HCT116 (cell line): Measurements from ENCODE around the gene AGBL3. TPM values are rescaled to one million over a fixed set of nuclear protein-coding genes. Genes with fewer than 3 reads are reported as not detected.

Source experiments
- ATAC-seq: fragments of 200-7000 bp; cut with Tn5 transposase; 2 replicates; pipeline ENCODE4 v1.9.1; 2020; ENCODE audit warnings: mild to moderate bottlenecking, moderate library complexity
- BruUV-seq: library from RNA; stranded (reverse); fragments of 400-500 nt; replicated peaks from 2 replicates; lab custom pipeline; 2021; lab: Mats Ljungman, UMichigan
- CTCF ChIA-PET: fragments of 300-600 bp; sonication (Branson Sonifier 250); formaldehyde crosslinking; loops from one replicate; lab custom pipeline; 2021; ENCODE audit warnings: antibody characterized with exemption; lab: Charles Lee
- POLR2A ChIA-PET: fragments of 300-600, 350-600 bp; sonication (Branson Sonifier 250); formaldehyde crosslinking; loops from one replicate; lab custom pipeline; 2021; ENCODE audit warnings: antibody characterized with exemption; lab: Charles Lee
- RAD21 ChIA-PET, 2 experiments: fragments of 300-600 bp; sonication (Branson Sonifier 250); formaldehyde crosslinking; loops; one replicate each; lab custom pipeline; 2023; ENCODE audit warnings: low total read pairs in 2 of 2; ENCODE audit not compliant: uncharacterized antibody in 2 of 2, unreplicated experiment in 2 of 2, low non-redundant PET in 1 of 2; lab: Charles Lee
- DNase-seq: peaks from one replicate; pipeline ENCODE4 v3.0.0-alpha.2; 2010; ENCODE audit warnings: low read depth, low spot score
- H2AFZ ChIP-seq: fragments of 200-600 bp; shearing (Covaris generic), sonication (generic); 2 replicates; pipeline ENCODE4 v1.6.1; 2017; ENCODE audit warnings: low read depth, mixed run types, mixed read lengths, antibody characterized with exemption, low read length; ENCODE audit not compliant: poor library complexity, severe bottlenecking
- H3K27ac ChIP-seq: 2 replicates; pipeline ENCODE4 v1.5.1; 2012; ENCODE audit warnings: low read depth, low read length
- H3K27me3 ChIP-seq: fragments of 200-600 bp; sonication (generic); 2 replicates; pipeline ENCODE4 v1.6.1; 2016; ENCODE audit warnings: mixed run types, low read length, mixed read lengths; ENCODE audit not compliant: insufficient read depth
- H3K36me3 ChIP-seq, 2 experiments: fragments of 200-500 bp in 1 of 2; fragments of 200-600 bp in 1 of 2; sonication (Bioruptor generic) in 1 of 2; sonication (generic) in 1 of 2; 2 replicates each; pipeline versions ENCODE4 v1.5.1 to v1.6.1; 2014 to 2016; ENCODE audit warnings: low read length in 2 of 2, inconsistent platforms in 1 of 2, mixed read lengths in 1 of 2, mixed run types in 1 of 2; ENCODE audit not compliant: insufficient read depth in 2 of 2, control insufficient read depth in 1 of 2
- H3K4me1 ChIP-seq, 2 experiments: fragments of 200-600 bp in 1 of 2; sonication (generic) in 1 of 2; 2 replicates each; pipeline versions ENCODE4 v1.5.1 to v1.6.1; 2012 to 2017; ENCODE audit warnings: low read length in 2 of 2, inconsistent platforms in 1 of 2, mild to moderate bottlenecking in 1 of 2, mixed read lengths in 1 of 2, mixed run types in 1 of 2, moderate library complexity in 1 of 2; ENCODE audit not compliant: insufficient read depth in 2 of 2, control insufficient read depth in 1 of 2
- H3K4me2 ChIP-seq: fragments of 200-600 bp; sonication (generic); 2 replicates; pipeline ENCODE4 v1.6.1; 2017; ENCODE audit warnings: mixed run types, low read length, mixed read lengths
- H3K4me3 ChIP-seq, 2 experiments: fragments of 200-600 bp in 1 of 2; sonication (generic) in 1 of 2; replicated peaks in 1 of 2; 2 replicates each; pipeline ENCODE4 v1.5.1; 2011 to 2016; ENCODE audit warnings: low read length in 2 of 2, control low read depth in 1 of 2, low read depth in 1 of 2, mild to moderate bottlenecking in 1 of 2, mixed read lengths in 1 of 2, mixed run types in 1 of 2
- H3K79me2 ChIP-seq: fragments of 200-600 bp; sonication (generic); 2 replicates; pipeline ENCODE4 v1.6.1; 2017; ENCODE audit warnings: mild to moderate bottlenecking, mixed run types, low read length, moderate library complexity, mixed read lengths; ENCODE audit not compliant: insufficient read depth
- H3K9ac ChIP-seq: fragments of 200-600 bp; sonication (generic); 2 replicates; pipeline ENCODE4 v1.6.1; 2016; ENCODE audit warnings: low read length, mixed read lengths
- H3K9me2 ChIP-seq: fragments of 200-600 bp; sonication (generic), shearing (Covaris generic); 2 replicates; pipeline ENCODE4 v1.6.1; 2017; ENCODE audit warnings: mixed run types, mild to moderate bottlenecking, moderate library complexity; ENCODE audit not compliant: insufficient read depth
- H3K9me3 ChIP-seq, 2 experiments: fragments of 200-500 bp in 1 of 2; fragments of 200-600 bp in 1 of 2; sonication (Bioruptor generic) in 1 of 2; sonication (generic) in 1 of 2; 2 replicates each; pipeline ENCODE4 v1.6.1; 2014 to 2017; ENCODE audit warnings: low read length in 2 of 2, mixed read lengths in 2 of 2, inconsistent platforms in 1 of 2, low read depth in 1 of 2, mild to moderate bottlenecking in 1 of 2, mixed run types in 1 of 2, moderate library complexity in 1 of 2; ENCODE audit not compliant: control insufficient read depth in 1 of 2, insufficient read depth in 1 of 2
- H4K20me1 ChIP-seq: fragments of 200-600 bp; sonication (generic), shearing (Covaris generic); 2 replicates; pipeline ENCODE4 v1.6.1; 2017; ENCODE audit warnings: mixed run types, mild to moderate bottlenecking, moderate library complexity; ENCODE audit not compliant: insufficient read depth
- CBX3 ChIP-seq: IDR thresholded peaks from 2 replicates; pipeline ENCODE4 v1.6.1; 2012; ENCODE audit warnings: low read depth
- ELF1 ChIP-seq: IDR thresholded peaks from 2 replicates; pipeline ENCODE4 v1.6.1; 2012; ENCODE audit warnings: low read depth, borderline replicate concordance
- EZH2 ChIP-seq: fragments of 200-600 bp; sonication (generic); IDR thresholded peaks from 2 replicates; pipeline ENCODE4 v1.6.1; 2017; ENCODE audit warnings: antibody characterized with exemption, mixed run types
- POLR2A ChIP-seq: IDR thresholded peaks from 2 replicates; pipeline ENCODE4 v1.7.0; 2011; ENCODE audit warnings: borderline replicate concordance; ENCODE audit not compliant: insufficient read depth, insufficient read length; ENCODE audit errors: extremely low read depth
- RAD21 ChIP-seq: IDR thresholded peaks from 2 replicates; pipeline ENCODE4 v1.6.1; 2012; ENCODE audit warnings: low read depth, mild to moderate bottlenecking
- ZNF274 ChIP-seq: fragments of 200-500 bp; sonication (Bioruptor generic); IDR thresholded peaks from 2 replicates; pipeline ENCODE4 v1.6.1; 2014; ENCODE audit warnings: mild to moderate bottlenecking, low read depth, low read length, inconsistent platforms
- intact Hi-C: fragments of 100-400 bp; cut with micrococcal nuclease; formaldehyde crosslinking; loops from 2 replicates; pipeline ENCODE4 v1.10.0; 2022
- total RNA-seq: library from RNA; stranded (reverse); gene quantifications from one replicate; pipeline ENCODE4 v1.2.1, GENCODE V29; 2021; ENCODE audit not compliant: unreplicated experiment

The AGBL3 gene
- total RNA-seq, 1 experiment from 2014 or later: 1.9 TPM

DNA sequence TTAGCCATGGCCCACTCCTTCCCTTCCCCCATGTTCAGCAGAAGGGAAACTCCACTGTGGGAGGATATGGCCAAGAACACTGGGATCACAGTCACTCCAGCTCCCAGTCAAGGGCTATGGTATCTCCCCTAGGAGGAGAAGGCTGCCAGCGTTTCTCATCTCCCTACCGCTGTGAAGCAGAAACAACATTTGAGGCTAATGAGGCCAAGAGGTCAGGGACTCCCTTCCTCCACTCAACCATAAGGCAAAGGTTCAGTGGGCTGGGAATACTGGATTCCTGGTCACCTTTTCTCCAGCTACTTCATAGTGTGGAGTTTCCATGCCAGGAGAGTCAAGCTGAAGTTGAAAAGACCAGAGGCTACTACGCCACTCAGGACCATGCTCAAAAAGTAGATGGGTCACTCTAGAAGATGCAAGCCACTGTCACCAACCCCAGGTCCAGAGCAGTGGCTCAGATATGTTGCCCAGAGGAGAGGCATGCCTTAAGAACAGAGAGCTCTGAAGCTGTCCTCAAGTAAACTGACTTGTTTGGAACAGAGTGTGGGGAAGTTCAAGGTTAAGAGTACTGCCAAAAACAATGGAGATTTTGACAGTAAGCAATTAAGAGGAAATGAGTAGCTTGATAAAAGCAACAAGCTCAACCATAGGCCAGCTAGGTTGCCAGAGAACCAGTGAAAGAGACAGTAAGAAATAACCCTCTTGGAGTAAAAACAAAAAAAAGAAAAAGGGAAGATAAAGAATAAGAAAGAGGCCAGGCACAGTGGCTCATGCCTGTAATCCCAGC is 157.8 kb downstream of the AGBL3 start:
- Histone ChIP-seq H3K9me2 (no peaks in the 10 kb centered on the region), H3K4me3 (no peak overlapping the region), H2AFZ (no peak overlapping the region), H4K20me1 (no peaks in the 10 kb centered on the region), H3K36me3 (no peaks in the 10 kb centered on the region), H3K4me2 (no peak overlapping the region), H3K4me1 (no peaks in the 10 kb centered on the region; a peak in 1 of 4 replicates), H3K27me3 (no peaks in the 10 kb centered on the region), H3K9me3 (no peaks in the 10 kb centered on the region), H3K9ac (no peak overlapping the region), H3K27ac (no peak overlapping the region), H3K79me2 (no peaks in the 10 kb centered on the region)
- POLR2A ChIA-PET: no interaction called here
- ATAC-seq: no peak
- intact Hi-C loops: no loop called here
- DNase-seq: no peak
- no peak for TF ChIP-seq POLR2A
- no peak for TF ChIP-seq ELF1
- no peak for TF ChIP-seq RAD21
- no peak for TF ChIP-seq EZH2
- TF ChIP-seq CBX3: no peak
- TF ChIP-seq, all 23 proteins: peak for 0
- ChIA-PET CTCF (no interaction called here), RAD21 (no interaction called here)
- BruUV-seq: no TSS peak

GRCh38 chr7:135147341-135147898 is 161.1 kb downstream of the AGBL3 start:
- no peaks in the 10 kb centered on the region for H4K20me1 ChIP-seq
- no peak overlapping the region for H3K4me2 ChIP-seq
- H3K36me3 ChIP-seq: no peaks in the 10 kb centered on the region
- no peaks in the 10 kb centered on the region for H3K9me3 ChIP-seq
- H3K27ac ChIP-seq: no peak overlapping the region
- no peak overlapping the region for H3K9ac ChIP-seq
- no peak overlapping the region for H3K4me3 ChIP-seq
- H3K9me2 ChIP-seq: no peaks in the 10 kb centered on the region
- no peaks in the 10 kb centered on the region for H3K79me2 ChIP-seq
- RAD21 ChIA-PET: no interaction called here
- H2AFZ ChIP-seq: no peak overlapping the region
- no peak for ATAC-seq
- no peaks in the 10 kb centered on the region; a peak in 1 of 4 replicates for H3K4me1 ChIP-seq
- no peak for DNase-seq
- no TSS peak for BruUV-seq
- no peak for TF ChIP-seq ZNF274
- no peaks in the 10 kb centered on the region for H3K27me3 ChIP-seq
- intact Hi-C loops: no loop called here
- CTCF ChIA-PET: no interaction called here
- POLR2A ChIA-PET: no interaction called here
